ENCODE data around the gene SAMD8. TPM values are rescaled to one million over a fixed set of nuclear protein-coding genes. Genes with fewer than 3 reads are reported as not detected.

SAMD8 gene
- polyA plus RNA-seq, 3 donors: 13.0 to 18.8 (median 13.7) TPM

DNA sequence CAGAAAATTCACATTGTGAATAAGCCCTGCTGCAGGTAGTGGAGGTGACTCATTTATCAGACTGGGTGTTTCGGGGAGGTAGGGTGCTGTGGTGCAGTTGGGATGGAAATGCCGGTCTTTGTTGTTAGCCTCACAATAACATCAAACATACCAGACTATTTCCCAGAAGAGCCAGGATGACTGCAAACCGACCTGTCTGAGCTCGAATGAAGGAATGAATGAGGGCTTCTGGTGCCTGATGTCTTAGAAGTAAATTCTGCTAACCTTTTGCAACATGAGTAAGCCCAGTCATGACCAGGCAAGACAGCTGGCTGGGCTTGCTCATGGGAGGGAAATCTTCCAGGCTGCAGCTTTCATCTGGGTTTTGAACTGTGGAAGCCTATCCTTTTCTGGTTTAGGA is 96.7 kb downstream of the SAMD8 start:
- Mint-ChIP-seq H3K4me1 (peaks cover 27% of the 10 kb centered on the region), H3K9me3 (no peaks in the 10 kb centered on the region), H3K4me3 (no peak overlapping the region), H3K27me3 (ENCODE audit: low read depth in 3 of 3) (peaks cover 0 to 2% (median 0%) of the 10 kb centered on the region in 3 donors), H3K36me3 (peaks cover 10% of the 10 kb centered on the region in 2 donors), H3K27ac (peak overlapping the region in 5 of 7 donors; percentile 37 to 100 (median 100))
- Histone ChIP-seq H3K4me2 (replicated peaks; ENCODE audit: extremely low read depth, low read length, poor library complexity, severe bottlenecking) (no peak overlapping the region), H3K27me3 (ENCODE audit: control insufficient read depth in 2 of 2, insufficient read depth in 2 of 2, low read length in 2 of 2) (no peaks in the 10 kb centered on the region), H2AFZ (ENCODE audit: insufficient read depth, low read depth, low read length, poor library complexity, severe bottlenecking) (no peak overlapping the region), H3K79me2 (ENCODE audit: insufficient read depth, low read length) (peaks cover 25% of the 10 kb centered on the region), H3K9me3 (replicated peaks in 1 of 2; ENCODE audit: control insufficient read depth in 1 of 2, insufficient read depth in 1 of 2, low read length in 2 of 2) (no peaks in the 10 kb centered on the region), H3K36me3 (replicated peaks in 1 of 2; ENCODE audit: control insufficient read depth in 1 of 2, insufficient read depth in 2 of 2, low read length in 2 of 2) (peaks cover 6 to 13% of the 10 kb centered on the region in 2 donors), H3K4me1 (ENCODE audit: control insufficient read depth in 1 of 2, insufficient read depth in 2 of 2, low read length in 2 of 2) (peaks cover 18 to 23% of the 10 kb centered on the region in 2 donors), H4K20me1 (ENCODE audit: insufficient read depth, low read length) (peaks cover 2% of the 10 kb centered on the region), H3K4me3 (replicated peaks in 1 of 3; ENCODE audit: low read depth in 2 of 3, low read length in 3 of 3) (no peak overlapping the region), H3K9ac (ENCODE audit: insufficient read depth, low read length, poor library complexity, severe bottlenecking) (no peak overlapping the region), H3K27ac (ENCODE audit: low read depth in 1 of 2, low read length in 2 of 2) (no peak overlapping the region)
- TF ChIP-seq, protein P1, sequence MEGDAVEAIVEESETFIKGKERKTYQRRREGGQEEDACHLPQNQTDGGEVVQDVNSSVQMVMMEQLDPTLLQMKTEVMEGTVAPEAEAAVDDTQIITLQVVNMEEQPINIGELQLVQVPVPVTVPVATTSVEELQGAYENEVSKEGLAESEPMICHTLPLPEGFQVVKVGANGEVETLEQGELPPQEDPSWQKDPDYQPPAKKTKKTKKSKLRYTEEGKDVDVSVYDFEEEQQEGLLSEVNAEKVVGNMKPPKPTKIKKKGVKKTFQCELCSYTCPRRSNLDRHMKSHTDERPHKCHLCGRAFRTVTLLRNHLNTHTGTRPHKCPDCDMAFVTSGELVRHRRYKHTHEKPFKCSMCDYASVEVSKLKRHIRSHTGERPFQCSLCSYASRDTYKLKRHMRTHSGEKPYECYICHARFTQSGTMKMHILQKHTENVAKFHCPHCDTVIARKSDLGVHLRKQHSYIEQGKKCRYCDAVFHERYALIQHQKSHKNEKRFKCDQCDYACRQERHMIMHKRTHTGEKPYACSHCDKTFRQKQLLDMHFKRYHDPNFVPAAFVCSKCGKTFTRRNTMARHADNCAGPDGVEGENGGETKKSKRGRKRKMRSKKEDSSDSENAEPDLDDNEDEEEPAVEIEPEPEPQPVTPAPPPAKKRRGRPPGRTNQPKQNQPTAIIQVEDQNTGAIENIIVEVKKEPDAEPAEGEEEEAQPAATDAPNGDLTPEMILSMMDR (IDR thresholded peaks at IDR 0.05): no peak
- intact Hi-C loops (cut with micrococcal nuclease): no loop called here
- no peak for DNase-seq
- WGBS (ENCODE audit: insufficient coverage): 100% methylated on average over 2 of the region's 4 CpGs

DNA sequence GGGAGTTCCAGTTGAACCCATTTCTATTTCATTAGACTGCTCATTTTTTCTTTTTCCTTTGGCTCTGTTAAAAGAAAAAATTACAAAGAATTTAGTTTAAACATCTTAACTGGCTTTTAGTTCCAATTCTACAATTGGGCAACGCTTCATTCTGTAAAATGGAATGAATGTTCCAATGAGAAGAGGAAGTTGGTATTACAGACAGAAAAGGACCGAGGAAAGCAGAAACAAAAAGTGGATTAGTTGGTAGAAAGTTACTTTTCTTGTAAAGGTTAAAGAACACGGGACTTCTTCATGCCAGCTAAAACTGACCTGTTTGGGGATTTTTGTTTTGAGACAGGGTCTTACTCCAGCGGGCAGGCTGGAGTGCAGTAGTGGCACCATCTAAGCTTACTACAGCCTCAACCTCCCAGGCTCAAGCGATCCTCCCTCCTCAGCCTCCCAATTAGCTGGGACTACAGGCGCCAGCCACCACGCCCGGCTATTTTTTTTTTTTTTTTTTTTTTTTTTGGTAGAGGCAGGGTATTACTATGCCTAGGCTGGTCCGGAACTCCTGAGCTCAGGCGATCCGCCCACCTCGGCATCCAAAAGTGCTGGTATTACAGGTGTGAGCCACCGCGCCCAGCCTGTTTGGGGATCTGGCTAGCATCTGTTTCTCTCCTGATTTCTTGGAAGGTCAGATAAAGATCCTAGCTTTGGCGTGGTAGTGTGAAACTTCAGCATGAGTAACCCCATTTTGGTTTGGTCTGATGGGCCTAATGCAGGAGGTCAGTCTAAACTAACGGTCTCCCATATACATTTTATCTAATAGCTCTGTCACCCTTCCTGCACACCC is 97.8 kb downstream of the SAMD8 start:
- Histone ChIP-seq H3K4me2 (replicated peaks; ENCODE audit: extremely low read depth, low read length, poor library complexity, severe bottlenecking) (peak overlapping the region; percentile 79), H3K27ac (ENCODE audit: low read depth in 1 of 2, low read length in 2 of 2) (peak overlapping the region; percentile 100), H4K20me1 (ENCODE audit: insufficient read depth, low read length) (peaks cover 8% of the 10 kb centered on the region), H3K9ac (ENCODE audit: insufficient read depth, low read length, poor library complexity, severe bottlenecking) (peak overlapping the region; percentile 99), H3K9me3 (replicated peaks in 1 of 2; ENCODE audit: control insufficient read depth in 1 of 2, insufficient read depth in 1 of 2, low read length in 2 of 2) (no peaks in the 10 kb centered on the region), H3K4me3 (replicated peaks in 1 of 3; ENCODE audit: low read depth in 2 of 3, low read length in 3 of 3) (peak overlapping the region; percentile 81 to 99 (median 96)), H3K79me2 (ENCODE audit: insufficient read depth, low read length) (peaks cover 35% of the 10 kb centered on the region), H3K36me3 (replicated peaks in 1 of 2; ENCODE audit: control insufficient read depth in 1 of 2, insufficient read depth in 2 of 2, low read length in 2 of 2) (peaks cover 14 to 23% of the 10 kb centered on the region in 2 donors), H3K4me1 (ENCODE audit: control insufficient read depth in 1 of 2, insufficient read depth in 2 of 2, low read length in 2 of 2) (peaks cover 18 to 23% of the 10 kb centered on the region in 2 donors), H3K27me3 (ENCODE audit: control insufficient read depth in 2 of 2, insufficient read depth in 2 of 2, low read length in 2 of 2) (no peaks in the 10 kb centered on the region), H2AFZ (ENCODE audit: insufficient read depth, low read depth, low read length, poor library complexity, severe bottlenecking) (peak overlapping the region; percentile 83)
- intact Hi-C loops (cut with micrococcal nuclease): no loop called here
- DNase-seq: peak; percentile 21 to 49 (median 36)
- Mint-ChIP-seq H3K27ac (peak overlapping the region; percentile 100), H3K9me3 (no peaks in the 10 kb centered on the region), H3K27me3 (ENCODE audit: low read depth in 3 of 3) (peaks cover 0 to 2% (median 0%) of the 10 kb centered on the region in 3 donors), H3K4me3 (peak overlapping the region; percentile 99), H3K4me1 (peaks cover 27% of the 10 kb centered on the region), H3K36me3 (peaks cover 18 to 19% of the 10 kb centered on the region in 2 donors)
- TF ChIP-seq, protein P1 (IDR thresholded peaks at IDR 0.05): no peak
- WGBS (ENCODE audit: insufficient coverage): 8% methylated on average over 2 of the region's 16 CpGs

Measured in CD14-positive monocyte (primary cell).